HG02678 (cell line): ENCODE results near the gene CERS1.

Experiments used
- ATAC-seq: cut with Tn5 transposase; IDR thresholded peaks from one replicate; pipeline ENCODE4 v1.9.1; 2021; ENCODE audit warnings: mild to moderate bottlenecking, moderate library complexity; ENCODE audit not compliant: unreplicated experiment

The CERS1 gene

GRCh38 chr19:18876865-18877264, 19.1 kb downstream of the CERS1 start:
- ATAC-seq: no peak

- no peak for ATAC-seq
Observed at GRCh38 chr19:18875726-18876125, 20.2 kb downstream of the CERS1 start.

GRCh38 chr19:18871543-18871942, 24.4 kb downstream of the CERS1 start:
- ATAC-seq: no peak

- ATAC-seq: no peak
Observed at GRCh38 chr19:18870531-18871172, 25.3 kb downstream of the CERS1 start.

GRCh38 chr19:18869781-18870530, 26.0 kb downstream of the CERS1 start:
- ATAC-seq: no peak

GRCh38 chr19:18869023-18869618, 26.8 kb downstream of the CERS1 start:
- ATAC-seq: no peak

- ATAC-seq: no peak
Observed at GRCh38 chr19:18868380-18869022, 27.5 kb downstream of the CERS1 start.

GRCh38 chr19:18867751-18868150, 28.2 kb downstream of the CERS1 start:
- ATAC-seq: no peak

GRCh38 chr19:18867199-18867598, 28.8 kb downstream of the CERS1 start:
- ATAC-seq: no peak

- ATAC-seq: no peak
Observed at GRCh38 chr19:18866800-18867123, 29.2 kb downstream of the CERS1 start.

GRCh38 chr19:18865973-18866799, 29.8 kb downstream of the CERS1 start:
- no peak for ATAC-seq

GRCh38 chr19:18865106-18865972, 30.6 kb downstream of the CERS1 start:
- ATAC-seq: no peak

GRCh38 chr19:18863843-18864362, 32.1 kb downstream of the CERS1 start:
- no peak for ATAC-seq

GRCh38 chr19:18862976-18863842, 32.7 kb downstream of the CERS1 start:
- no peak for ATAC-seq

GRCh38 chr19:18861917-18862316, 34.0 kb downstream of the CERS1 start:
- no peak for ATAC-seq

- ATAC-seq: no peak
Observed at GRCh38 chr19:18861235-18861634, 34.7 kb downstream of the CERS1 start.

- ATAC-seq: no peak
Observed at GRCh38 chr19:18860725-18861124, 35.2 kb downstream of the CERS1 start.

- no peak for ATAC-seq
Observed at GRCh38 chr19:18860302-18860700, 35.7 kb downstream of the CERS1 start.
